HFFc6 (cell line): ENCODE measurements around the gene EPB41L2. TPM values are rescaled to one million over a fixed set of nuclear protein-coding genes. Genes with fewer than 3 reads are reported as not detected.
"Not testable (repeated sequence)": the region's sequence is repeated elsewhere in the genome, so short reads cannot be mapped to it uniquely, and the experiment has no call there.

Source experiments
- DNase-seq: peaks from one replicate; pipeline ENCODE4 v3.0.0-alpha.2; 2018
- H3K27ac Mint-ChIP-seq: 2 replicates; pipeline ENCODE4 v1.8.0; 2020; ENCODE audit warnings: mild to moderate bottlenecking, mixed read lengths
- H3K27me3 Mint-ChIP-seq: 2 replicates; pipeline ENCODE4 v1.8.0; 2021; ENCODE audit warnings: mild to moderate bottlenecking, moderate library complexity, mixed read lengths; ENCODE audit not compliant: insufficient read depth
- H3K36me3 Mint-ChIP-seq: 2 replicates; pipeline ENCODE4 v1.8.0; 2021; ENCODE audit warnings: low read depth, mixed read lengths
- H3K4me1 Mint-ChIP-seq: 2 replicates; pipeline ENCODE4 v1.8.0; 2020; ENCODE audit warnings: low read depth, mixed read lengths
- H3K4me3 Mint-ChIP-seq: 2 replicates; pipeline ENCODE4 v1.8.0; 2020; ENCODE audit warnings: mild to moderate bottlenecking, moderate library complexity, mixed read lengths
- H3K9me3 Mint-ChIP-seq: 2 replicates; pipeline ENCODE4 v1.8.0; 2020; ENCODE audit warnings: mild to moderate bottlenecking, mixed read lengths
- CTCF ChIP-seq: fragments of 200-600 bp; sonication (generic); IDR thresholded peaks from 2 replicates; pipeline ENCODE4 v1.5.0; 2021; ENCODE audit warnings: antibody characterized with exemption, mild to moderate bottlenecking
- total RNA-seq, 6 experiments: library from RNA; stranded (reverse); fragmentation: NEBNext Ultra II Directional; extraction: Animal tissue kit (Norgen Biotek cat#: 25700); gene quantifications; 2 replicates in 1 of 6; 3 replicates in 5 of 6; pipeline ENCODE4 v1.2.3, GENCODE V29; 2021

The EPB41L2 gene
- total RNA-seq, 6 experiments from 2014 or later = 39.3 to 73.8 (median 60.7) TPM

DNA sequence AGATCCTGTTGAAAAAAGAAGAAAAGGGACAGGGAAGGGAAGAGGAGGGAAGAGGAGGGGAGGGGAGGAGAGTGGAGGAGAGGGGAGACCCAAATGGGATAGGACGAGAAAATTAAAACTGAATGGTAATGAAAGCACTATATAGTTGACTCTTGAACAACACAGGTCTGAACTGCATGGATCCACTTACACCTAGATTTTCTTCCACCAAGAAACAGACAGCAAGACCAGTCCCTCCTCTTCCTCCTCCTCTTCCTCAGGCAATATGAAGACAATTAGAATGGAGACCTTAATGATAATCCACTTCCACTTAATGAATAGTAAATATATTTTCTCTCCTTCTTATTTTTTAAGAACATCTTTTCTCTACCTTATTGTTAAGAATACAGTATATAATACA, 113.5 kb downstream of the EPB41L2 start:
- Mint-ChIP-seq H3K4me1 (peaks cover 24% of the 10 kb centered on the region), H3K27me3 (no peaks in the 10 kb centered on the region; the same call in 1 of the 2 replicates), H3K36me3 (peaks cover 12% of the 10 kb centered on the region; the same call in 1 of the 2 replicates), H3K4me3 (no peak overlapping the region), H3K9me3 (no peaks in the 10 kb centered on the region), H3K27ac (no peak overlapping the region)
- no peak for DNase-seq
- no peak for TF ChIP-seq CTCF

GRCh38 chr6:130947464-130947863, 115.6 kb downstream of the EPB41L2 start:
- no peaks in the 10 kb centered on the region for H3K27me3 Mint-ChIP-seq
- H3K36me3 Mint-ChIP-seq = peaks cover 3% of the 10 kb centered on the region; the same call in 1 of the 2 replicates
- no peak for DNase-seq
- TF ChIP-seq CTCF = no peak
- H3K27ac Mint-ChIP-seq = no peak overlapping the region
- no peaks in the 10 kb centered on the region for H3K9me3 Mint-ChIP-seq
- H3K4me1 Mint-ChIP-seq = peaks cover 24% of the 10 kb centered on the region
- H3K4me3 Mint-ChIP-seq = no peak overlapping the region

- peaks cover 24% of the 10 kb centered on the region for H3K4me1 Mint-ChIP-seq
- no peaks in the 10 kb centered on the region for H3K27me3 Mint-ChIP-seq
- no peak overlapping the region for H3K27ac Mint-ChIP-seq
- H3K36me3 Mint-ChIP-seq = peaks cover 3% of the 10 kb centered on the region; the same call in 1 of the 2 replicates
- no peak overlapping the region for H3K4me3 Mint-ChIP-seq
- H3K9me3 Mint-ChIP-seq = no peaks in the 10 kb centered on the region
- no peak for DNase-seq
- TF ChIP-seq CTCF = no peak
These were observed 117.0 kb downstream of the EPB41L2 start for GRCh38 chr6:130946076-130946475.

GRCh38 chr6:130945401-130945919, 117.6 kb downstream of the EPB41L2 start:
- Mint-ChIP-seq H3K4me3 (no peak overlapping the region), H3K4me1 (peaks cover 24% of the 10 kb centered on the region), H3K36me3 (peaks cover 1% of the 10 kb centered on the region; the same call in 1 of the 2 replicates), H3K9me3 (no peaks in the 10 kb centered on the region), H3K27ac (no peak overlapping the region), H3K27me3 (no peaks in the 10 kb centered on the region)
- no peak for DNase-seq
- no peak for TF ChIP-seq CTCF

GRCh38 chr6:130944486-130944885, 118.6 kb downstream of the EPB41L2 start:
- H3K27me3 Mint-ChIP-seq = no peaks in the 10 kb centered on the region
- no peaks in the 10 kb centered on the region for H3K9me3 Mint-ChIP-seq
- peaks cover 24% of the 10 kb centered on the region for H3K4me1 Mint-ChIP-seq
- no peaks in the 10 kb centered on the region for H3K36me3 Mint-ChIP-seq
- no peak overlapping the region for H3K4me3 Mint-ChIP-seq
- no peak overlapping the region for H3K27ac Mint-ChIP-seq
- DNase-seq = no peak
- TF ChIP-seq CTCF = no peak

GRCh38 chr6:130943738-130944137, 119.3 kb downstream of the EPB41L2 start:
- Mint-ChIP-seq H3K4me1 (peaks cover 28% of the 10 kb centered on the region), H3K27ac (no peak overlapping the region), H3K36me3 (no peaks in the 10 kb centered on the region), H3K9me3 (no peaks in the 10 kb centered on the region), H3K27me3 (no peaks in the 10 kb centered on the region), H3K4me3 (no peak overlapping the region)
- no peak for DNase-seq
- TF ChIP-seq CTCF = no peak

- H3K27ac Mint-ChIP-seq, H3K27me3 Mint-ChIP-seq, H3K9me3 Mint-ChIP-seq, H3K4me3 Mint-ChIP-seq, H3K36me3 Mint-ChIP-seq, DNase-seq: not testable (repeated sequence)
- peaks cover 38% of the 10 kb centered on the region for H3K4me1 Mint-ChIP-seq
These were observed 120.3 kb downstream of the EPB41L2 start for GRCh38 chr6:130942752-130943151.
